ENCODE data around the gene SLC32A1.

DNA sequence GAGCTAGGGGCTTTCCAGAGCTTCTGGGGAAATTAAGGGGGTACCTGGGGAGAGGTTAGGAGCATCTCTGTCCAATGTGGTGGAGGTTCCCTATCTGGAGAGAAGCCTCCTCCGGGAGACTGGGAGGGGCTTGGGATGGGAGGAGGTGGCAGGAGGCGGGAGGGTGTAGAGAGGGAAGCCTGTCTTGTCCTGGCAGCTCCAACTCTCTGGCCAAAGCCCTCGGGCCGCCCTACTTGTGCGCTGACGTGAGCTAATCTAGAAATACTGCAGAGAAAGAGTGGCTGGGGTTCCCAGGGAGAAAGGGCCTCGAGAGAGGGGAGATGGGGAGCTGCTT lies 1.6 kb upstream of the SLC32A1 start:
- TF ChIP-seq, protein P1, sequence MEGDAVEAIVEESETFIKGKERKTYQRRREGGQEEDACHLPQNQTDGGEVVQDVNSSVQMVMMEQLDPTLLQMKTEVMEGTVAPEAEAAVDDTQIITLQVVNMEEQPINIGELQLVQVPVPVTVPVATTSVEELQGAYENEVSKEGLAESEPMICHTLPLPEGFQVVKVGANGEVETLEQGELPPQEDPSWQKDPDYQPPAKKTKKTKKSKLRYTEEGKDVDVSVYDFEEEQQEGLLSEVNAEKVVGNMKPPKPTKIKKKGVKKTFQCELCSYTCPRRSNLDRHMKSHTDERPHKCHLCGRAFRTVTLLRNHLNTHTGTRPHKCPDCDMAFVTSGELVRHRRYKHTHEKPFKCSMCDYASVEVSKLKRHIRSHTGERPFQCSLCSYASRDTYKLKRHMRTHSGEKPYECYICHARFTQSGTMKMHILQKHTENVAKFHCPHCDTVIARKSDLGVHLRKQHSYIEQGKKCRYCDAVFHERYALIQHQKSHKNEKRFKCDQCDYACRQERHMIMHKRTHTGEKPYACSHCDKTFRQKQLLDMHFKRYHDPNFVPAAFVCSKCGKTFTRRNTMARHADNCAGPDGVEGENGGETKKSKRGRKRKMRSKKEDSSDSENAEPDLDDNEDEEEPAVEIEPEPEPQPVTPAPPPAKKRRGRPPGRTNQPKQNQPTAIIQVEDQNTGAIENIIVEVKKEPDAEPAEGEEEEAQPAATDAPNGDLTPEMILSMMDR (conservative IDR thresholded peaks at IDR 0.05; ENCODE audit: low read depth, low read length) = no peak
- no peak for TF ChIP-seq RCOR1 (IDR thresholded peaks at IDR 0.05; ENCODE audit: insufficient replicate concordance, low read length)
- TF ChIP-seq CEBPB (IDR thresholded peaks at IDR 0.05; ENCODE audit: low read depth, low read length) = no peak
- no peak for TF ChIP-seq POLR2A (IDR thresholded peaks at IDR 0.05; ENCODE audit: low read depth, low read length)
- no peak for TF ChIP-seq RAD21 (IDR thresholded peaks at IDR 0.05; ENCODE audit: low read length)
- no peak for TF ChIP-seq CHD1 (IDR thresholded peaks at IDR 0.05; ENCODE audit: low read depth, low read length)
- TF ChIP-seq BHLHE40 (IDR thresholded peaks at IDR 0.05; ENCODE audit: low read depth, low read length) = no peak
- TF ChIP-seq, protein P2, sequence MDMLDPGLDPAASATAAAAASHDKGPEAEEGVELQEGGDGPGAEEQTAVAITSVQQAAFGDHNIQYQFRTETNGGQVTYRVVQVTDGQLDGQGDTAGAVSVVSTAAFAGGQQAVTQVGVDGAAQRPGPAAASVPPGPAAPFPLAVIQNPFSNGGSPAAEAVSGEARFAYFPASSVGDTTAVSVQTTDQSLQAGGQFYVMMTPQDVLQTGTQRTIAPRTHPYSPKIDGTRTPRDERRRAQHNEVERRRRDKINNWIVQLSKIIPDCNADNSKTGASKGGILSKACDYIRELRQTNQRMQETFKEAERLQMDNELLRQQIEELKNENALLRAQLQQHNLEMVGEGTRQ (IDR thresholded peaks at IDR 0.05; ENCODE audit: low read depth, low read length) = no peak

Data from IMR-90 (cell line).